ENCODE results near the gene KLF2.

KLF2 gene

DNA sequence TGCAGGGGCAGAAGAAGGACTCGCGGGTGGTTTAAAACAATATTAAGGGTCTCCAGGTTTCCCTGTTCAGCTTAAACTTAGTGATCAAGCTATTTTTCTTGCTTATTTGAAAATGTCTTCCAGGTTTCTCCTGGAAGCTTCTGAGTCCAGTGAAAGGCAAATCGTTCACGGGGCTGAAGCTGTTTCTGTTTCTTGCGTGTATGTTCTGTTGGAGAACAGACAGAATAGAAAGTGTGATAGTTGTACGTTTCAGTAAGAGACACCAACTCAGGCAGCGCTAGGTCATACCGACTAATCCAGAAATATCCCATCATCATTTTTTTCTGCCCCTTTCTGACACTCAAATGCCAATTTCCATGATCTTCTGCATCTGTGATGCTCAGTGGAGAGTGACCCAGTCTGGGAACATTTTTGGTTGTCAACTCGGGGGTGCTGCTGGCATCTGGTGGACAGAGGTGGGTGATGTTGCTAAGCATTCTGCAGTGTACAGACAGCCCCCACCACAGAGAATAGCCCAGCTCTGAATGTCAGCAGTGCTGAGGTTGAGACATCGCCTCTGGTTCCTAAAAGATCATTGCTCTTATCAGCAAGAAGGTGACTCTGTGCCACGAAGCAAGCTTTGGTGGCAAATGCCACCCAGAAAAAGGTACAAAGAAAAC is 4.3 kb downstream of the KLF2 start:
- H2BK120ac ChIP-seq (ENCODE audit: low read depth, low read length) = no peak overlapping the region
- H3K27me3 ChIP-seq (ENCODE audit: control insufficient read depth in 1 of 2, insufficient read depth in 1 of 2, low read length in 2 of 2) = no peaks in the 10 kb centered on the region
- H4K8ac ChIP-seq (ENCODE audit: low read length) = no peak overlapping the region
- H3K4me3 ChIP-seq (ENCODE audit: insufficient read depth in 1 of 2, low read depth in 1 of 2, low read length in 2 of 2) = peak overlapping the region in 1 of 2 experiments; percentile 63
- peaks cover 3% of the 10 kb centered on the region for H3K79me1 ChIP-seq (replicated peaks; ENCODE audit: low read length, poor library complexity, severe bottlenecking)
- WGBS = 81% methylated on average over 11 of the region's 11 CpGs
- H2AK5ac ChIP-seq (ENCODE audit: low read length, severe bottlenecking) = no peak overlapping the region
- H4K91ac ChIP-seq (ENCODE audit: low read length) = no peak overlapping the region
- no peak overlapping the region for H2BK5ac ChIP-seq (ENCODE audit: low read depth, low read length, poor library complexity, severe bottlenecking)
- H3K23ac ChIP-seq (ENCODE audit: low read length in 2 of 2) = no peak overlapping the region
- no peak overlapping the region for H3K27ac ChIP-seq (ENCODE audit: low read length, poor library complexity, severe bottlenecking)
- H3K9me3 ChIP-seq (ENCODE audit: control insufficient read depth, low read length) = no peaks in the 10 kb centered on the region
- no peak overlapping the region for H3K4me2 ChIP-seq (ENCODE audit: low read length, poor library complexity, severe bottlenecking)
- DNase-seq = peak; percentile 75
- H3K14ac ChIP-seq (ENCODE audit: low read length in 2 of 2) = no peak overlapping the region
- no peak overlapping the region for H2BK15ac ChIP-seq (ENCODE audit: low read depth, poor library complexity, severe bottlenecking)
- peaks cover 5 to 14% of the 10 kb centered on the region in 2 experiments for H3K36me3 ChIP-seq (ENCODE audit: control insufficient read depth in 1 of 2, insufficient read depth in 2 of 2, low read depth in 1 of 2, low read length in 2 of 2)
- H3K4ac ChIP-seq (ENCODE audit: low read depth in 1 of 2, low read length in 2 of 2) = no peak overlapping the region
- H3K9ac ChIP-seq (ENCODE audit: low read length) = peak overlapping the region; percentile 78
- no peak overlapping the region for H2BK12ac ChIP-seq (ENCODE audit: low read length in 2 of 2)
- H3K4me1 ChIP-seq (ENCODE audit: control insufficient read depth, insufficient read depth, low read depth, low read length) = peaks cover 32% of the 10 kb centered on the region
- H2AFZ ChIP-seq (ENCODE audit: low read depth, low read length) = no peak overlapping the region
- no peak overlapping the region for H3K18ac ChIP-seq (ENCODE audit: low read depth in 1 of 2, low read length in 2 of 2)

DNA sequence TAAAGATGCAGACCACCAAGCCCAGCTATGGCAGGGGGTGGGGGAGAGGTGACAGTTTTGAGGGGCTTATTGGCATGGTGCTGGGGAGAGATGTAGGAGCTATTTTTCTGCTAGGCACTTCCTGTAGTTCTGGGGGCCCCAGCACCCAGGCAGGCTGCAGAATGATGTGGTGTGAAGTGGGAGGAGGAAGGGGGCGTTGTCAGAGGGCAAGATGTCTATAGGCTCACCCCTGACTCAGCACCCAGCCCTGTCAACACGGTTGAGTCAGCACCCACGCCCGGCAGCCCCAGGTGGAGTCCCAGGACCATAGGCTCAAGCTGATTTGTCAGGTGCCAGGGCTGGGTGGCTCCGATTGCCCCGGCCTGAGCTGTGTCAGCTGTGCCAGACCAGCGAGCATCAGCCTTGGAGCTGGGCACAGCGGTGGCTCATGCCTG is 5.8 kb downstream of the KLF2 start:
- H4K8ac ChIP-seq (ENCODE audit: low read length) = no peak overlapping the region
- no peak overlapping the region for H2AK5ac ChIP-seq (ENCODE audit: low read length, severe bottlenecking)
- peaks cover 3% of the 10 kb centered on the region for H3K79me1 ChIP-seq (replicated peaks; ENCODE audit: low read length, poor library complexity, severe bottlenecking)
- H2AFZ ChIP-seq (ENCODE audit: low read depth, low read length) = no peak overlapping the region
- H3K27ac ChIP-seq (ENCODE audit: low read length, poor library complexity, severe bottlenecking) = no peak overlapping the region
- H3K36me3 ChIP-seq (ENCODE audit: control insufficient read depth in 1 of 2, insufficient read depth in 2 of 2, low read depth in 1 of 2, low read length in 2 of 2) = peaks cover 5 to 14% of the 10 kb centered on the region in 2 experiments
- H3K4me1 ChIP-seq (ENCODE audit: control insufficient read depth, insufficient read depth, low read depth, low read length) = peaks cover 25% of the 10 kb centered on the region
- H3K27me3 ChIP-seq (ENCODE audit: control insufficient read depth in 1 of 2, insufficient read depth in 1 of 2, low read length in 2 of 2) = no peaks in the 10 kb centered on the region
- no peak overlapping the region for H2BK15ac ChIP-seq (ENCODE audit: low read depth, poor library complexity, severe bottlenecking)
- H2BK12ac ChIP-seq (ENCODE audit: low read length in 2 of 2) = peak overlapping the region in 1 of 2 experiments; percentile 65
- no peak overlapping the region for H4K91ac ChIP-seq (ENCODE audit: low read length)
- H3K4ac ChIP-seq (ENCODE audit: low read depth in 1 of 2, low read length in 2 of 2) = peak overlapping the region in 1 of 2 experiments; percentile 7
- no peak overlapping the region for H2BK120ac ChIP-seq (ENCODE audit: low read depth, low read length)
- no peaks in the 10 kb centered on the region for H3K9me3 ChIP-seq (ENCODE audit: control insufficient read depth, low read length)
- no peak overlapping the region for H3K18ac ChIP-seq (ENCODE audit: low read depth in 1 of 2, low read length in 2 of 2)
- WGBS = 42% methylated on average over 8 of the region's 8 CpGs
- H3K4me2 ChIP-seq (ENCODE audit: low read length, poor library complexity, severe bottlenecking) = no peak overlapping the region
- peak; percentile 90 for DNase-seq
- H3K23ac ChIP-seq (ENCODE audit: low read length in 2 of 2) = no peak overlapping the region
- no peak overlapping the region for H3K14ac ChIP-seq (ENCODE audit: low read length in 2 of 2)
- no peak overlapping the region for H3K4me3 ChIP-seq (ENCODE audit: insufficient read depth in 1 of 2, low read depth in 1 of 2, low read length in 2 of 2)
- no peak overlapping the region for H2BK5ac ChIP-seq (ENCODE audit: low read depth, low read length, poor library complexity, severe bottlenecking)
- no peak overlapping the region for H3K9ac ChIP-seq (ENCODE audit: low read length)

DNA sequence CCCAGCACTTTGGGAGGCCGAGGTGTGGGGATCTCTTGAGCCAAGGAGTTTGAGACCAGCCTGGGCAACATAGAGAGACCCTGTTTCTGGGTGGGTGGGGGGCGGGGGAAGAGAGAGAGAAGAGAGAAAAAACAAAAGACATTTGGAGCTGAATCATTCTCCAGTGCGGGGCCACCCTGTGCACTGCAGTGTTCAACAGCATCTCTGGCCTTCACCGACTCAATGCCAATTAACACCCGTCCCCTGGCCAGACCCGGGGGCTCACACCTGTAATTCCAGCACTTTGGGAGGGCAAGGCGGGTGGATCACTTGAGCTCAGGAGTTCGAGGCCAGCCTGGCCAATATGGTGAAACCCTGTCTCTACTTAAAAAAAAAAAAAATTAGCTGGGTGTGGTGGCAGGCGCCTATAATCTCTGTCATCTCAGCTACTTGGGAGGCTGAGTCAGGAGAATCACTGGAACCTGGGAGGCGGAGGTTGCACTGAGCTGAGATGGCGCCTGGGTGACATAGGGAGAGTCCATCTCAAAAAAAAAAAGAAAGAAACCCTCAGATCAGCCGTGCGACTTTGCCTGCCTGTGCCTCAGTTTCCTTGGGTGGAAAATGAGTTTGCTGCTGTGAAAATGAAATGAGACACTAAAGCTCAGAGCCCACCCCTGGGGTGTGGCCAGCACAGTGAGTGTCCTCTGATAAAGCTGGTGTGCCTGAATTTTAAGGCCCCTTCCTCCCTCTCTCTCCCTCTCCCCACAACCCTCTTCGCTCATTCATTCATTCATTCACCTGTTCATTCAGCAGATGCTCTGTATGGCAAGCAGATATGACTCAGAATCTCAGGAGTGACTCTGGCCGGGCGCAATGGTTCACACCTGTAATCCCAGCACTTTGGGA is 6.4 kb downstream of the KLF2 start:
- no peaks in the 10 kb centered on the region for H3K9me3 ChIP-seq (ENCODE audit: control insufficient read depth, low read length)
- peaks cover 19% of the 10 kb centered on the region for H3K4me1 ChIP-seq (ENCODE audit: control insufficient read depth, insufficient read depth, low read depth, low read length)
- H3K27ac ChIP-seq (ENCODE audit: low read length, poor library complexity, severe bottlenecking) = no peak overlapping the region
- no peak overlapping the region for H3K4me2 ChIP-seq (ENCODE audit: low read length, poor library complexity, severe bottlenecking)
- H3K36me3 ChIP-seq (ENCODE audit: control insufficient read depth in 1 of 2, insufficient read depth in 2 of 2, low read depth in 1 of 2, low read length in 2 of 2) = peaks cover 5 to 14% of the 10 kb centered on the region in 2 experiments
- H3K4me3 ChIP-seq (ENCODE audit: insufficient read depth in 1 of 2, low read depth in 1 of 2, low read length in 2 of 2) = no peak overlapping the region
- H2BK15ac ChIP-seq (ENCODE audit: low read depth, poor library complexity, severe bottlenecking) = no peak overlapping the region
- no peak overlapping the region for H2BK120ac ChIP-seq (ENCODE audit: low read depth, low read length)
- WGBS = 84% methylated on average over 16 of the region's 16 CpGs
- no peak overlapping the region for H2AFZ ChIP-seq (ENCODE audit: low read depth, low read length)
- H3K23ac ChIP-seq (ENCODE audit: low read length in 2 of 2) = no peak overlapping the region
- H2BK12ac ChIP-seq (ENCODE audit: low read length in 2 of 2) = no peak overlapping the region
- peak; percentile 67 for DNase-seq
- H3K27me3 ChIP-seq (ENCODE audit: control insufficient read depth in 1 of 2, insufficient read depth in 1 of 2, low read length in 2 of 2) = no peaks in the 10 kb centered on the region
- peak overlapping the region in 1 of 2 experiments; percentile 7 for H3K4ac ChIP-seq (ENCODE audit: low read depth in 1 of 2, low read length in 2 of 2)
- no peak overlapping the region for H3K14ac ChIP-seq (ENCODE audit: low read length in 2 of 2)
- H2BK5ac ChIP-seq (ENCODE audit: low read depth, low read length, poor library complexity, severe bottlenecking) = no peak overlapping the region
- H4K91ac ChIP-seq (ENCODE audit: low read length) = no peak overlapping the region
- no peak overlapping the region for H2AK5ac ChIP-seq (ENCODE audit: low read length, severe bottlenecking)
- no peak overlapping the region for H3K18ac ChIP-seq (ENCODE audit: low read depth in 1 of 2, low read length in 2 of 2)
- H4K8ac ChIP-seq (ENCODE audit: low read length) = no peak overlapping the region
- H3K79me1 ChIP-seq (replicated peaks; ENCODE audit: low read length, poor library complexity, severe bottlenecking) = peaks cover 3% of the 10 kb centered on the region
- no peak overlapping the region for H3K9ac ChIP-seq (ENCODE audit: low read length)

DNA sequence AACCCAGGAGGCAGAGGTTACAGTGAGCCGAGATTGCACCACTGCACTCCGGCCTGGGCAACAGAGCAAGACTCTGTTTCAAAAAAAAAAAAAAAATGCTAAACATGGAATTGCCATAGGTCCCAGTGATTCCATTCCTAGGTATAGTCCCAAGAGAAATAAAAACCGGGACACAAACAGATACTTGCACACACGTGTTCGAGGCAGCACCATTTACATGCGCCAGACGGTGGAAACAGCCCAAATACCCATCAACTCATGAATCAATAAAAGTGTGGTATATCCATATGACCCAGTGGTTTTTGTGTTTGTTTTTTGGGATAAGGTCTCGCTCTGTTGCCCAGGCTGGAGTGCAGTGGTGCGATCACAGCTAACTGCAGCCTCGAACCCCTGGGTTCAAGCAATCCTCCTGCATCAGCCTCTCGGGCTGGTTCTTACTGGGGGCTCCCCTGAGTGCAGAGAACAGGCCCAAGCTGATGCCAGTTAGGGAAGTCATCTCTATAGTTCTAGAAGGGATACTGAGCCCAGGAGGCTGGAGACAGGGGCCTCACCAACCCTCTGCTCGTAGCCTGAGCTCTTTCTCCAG is 8.5 kb downstream of the KLF2 start:
- no peak overlapping the region for H3K18ac ChIP-seq (ENCODE audit: low read depth in 1 of 2, low read length in 2 of 2)
- no peak overlapping the region for H3K14ac ChIP-seq (ENCODE audit: low read length in 2 of 2)
- no peaks in the 10 kb centered on the region for H3K79me1 ChIP-seq (replicated peaks; ENCODE audit: low read length, poor library complexity, severe bottlenecking)
- peaks cover 20% of the 10 kb centered on the region for H3K4me1 ChIP-seq (ENCODE audit: control insufficient read depth, insufficient read depth, low read depth, low read length)
- DNase-seq = peak; percentile 58
- H2AK5ac ChIP-seq (ENCODE audit: low read length, severe bottlenecking) = no peak overlapping the region
- H3K27ac ChIP-seq (ENCODE audit: low read length, poor library complexity, severe bottlenecking) = no peak overlapping the region
- WGBS = 95% methylated on average over 10 of the region's 12 CpGs
- no peak overlapping the region for H3K4me3 ChIP-seq (ENCODE audit: insufficient read depth in 1 of 2, low read depth in 1 of 2, low read length in 2 of 2)
- peaks cover 0 to 4% of the 10 kb centered on the region in 2 experiments for H3K36me3 ChIP-seq (ENCODE audit: control insufficient read depth in 1 of 2, insufficient read depth in 2 of 2, low read depth in 1 of 2, low read length in 2 of 2)
- no peak overlapping the region for H2BK12ac ChIP-seq (ENCODE audit: low read length in 2 of 2)
- no peak overlapping the region for H4K8ac ChIP-seq (ENCODE audit: low read length)
- no peaks in the 10 kb centered on the region for H3K27me3 ChIP-seq (ENCODE audit: control insufficient read depth in 1 of 2, insufficient read depth in 1 of 2, low read length in 2 of 2)
- no peak overlapping the region for H2BK120ac ChIP-seq (ENCODE audit: low read depth, low read length)
- no peaks in the 10 kb centered on the region for H3K9me3 ChIP-seq (ENCODE audit: control insufficient read depth, low read length)
- H3K23ac ChIP-seq (ENCODE audit: low read length in 2 of 2) = no peak overlapping the region
- H4K91ac ChIP-seq (ENCODE audit: low read length) = no peak overlapping the region
- H2AFZ ChIP-seq (ENCODE audit: low read depth, low read length) = no peak overlapping the region
- H3K4ac ChIP-seq (ENCODE audit: low read depth in 1 of 2, low read length in 2 of 2) = no peak overlapping the region
- no peak overlapping the region for H3K9ac ChIP-seq (ENCODE audit: low read length)
- H2BK15ac ChIP-seq (ENCODE audit: low read depth, poor library complexity, severe bottlenecking) = no peak overlapping the region
- no peak overlapping the region for H2BK5ac ChIP-seq (ENCODE audit: low read depth, low read length, poor library complexity, severe bottlenecking)
- H3K4me2 ChIP-seq (ENCODE audit: low read length, poor library complexity, severe bottlenecking) = no peak overlapping the region
